Measurements from ENCODE around the gene INF2. TPM values are rescaled to one million over a fixed set of nuclear protein-coding genes. Genes with fewer than 3 reads are reported as not detected.
A peak's percentile ranks its signal among the peaks of the same experiment; 100 is the strongest.

The INF2 gene
- total and polyA plus RNA-seq, 2 experiments from 2014 or later: 36.7 to 75.5 TPM

DNA sequence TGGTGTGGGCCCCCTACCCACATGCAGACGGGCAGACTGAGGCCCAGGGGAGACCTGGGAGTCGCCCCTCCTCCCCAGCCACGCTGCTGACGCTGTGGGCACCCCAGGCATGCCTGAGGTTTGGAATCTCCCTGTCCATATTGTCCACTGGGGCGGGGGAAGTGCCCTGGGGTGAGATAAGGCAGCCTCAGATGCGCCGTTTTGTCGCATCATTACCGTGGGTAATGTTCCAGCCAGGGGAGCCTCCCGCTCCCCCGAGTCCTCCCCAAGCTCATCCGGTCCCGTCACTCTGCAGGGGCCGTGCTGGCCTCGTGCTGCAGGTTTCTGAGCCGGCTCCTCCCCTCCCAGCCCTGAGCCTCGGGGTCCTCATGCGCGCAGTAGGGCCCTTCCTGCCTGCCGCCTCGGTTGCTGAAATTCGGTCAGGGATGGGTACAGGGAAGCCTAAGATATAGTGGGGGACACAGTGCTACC is 11.4 kb downstream of the INF2 start:
- Histone ChIP-seq H3K4me2 (peak overlapping the region; percentile 32), H2AFZ (no peak overlapping the region), H3K27me3 (ENCODE audit: insufficient read depth) (no peaks in the 10 kb centered on the region), H3K4me3 (no peak overlapping the region), H3K9me2 (ENCODE audit: insufficient read depth) (no peaks in the 10 kb centered on the region), H3K79me2 (replicated peaks; ENCODE audit: insufficient read depth) (no peaks in the 10 kb centered on the region), H3F3A (replicated peaks; ENCODE audit: low read depth) (0 out of 2 replicates have a peak, but pooled peaks cover 2% of the 10 kb centered on the region), H3K4me1 (ENCODE audit: insufficient read depth) (peaks cover 8% of the 10 kb centered on the region; the same call in 1 of the 2 replicates), H4K20me1 (replicated peaks; ENCODE audit: insufficient read depth) (peaks cover 1% of the 10 kb centered on the region; the same call in 1 of the 2 replicates), H3K27ac (ENCODE audit: low read depth) (no peak overlapping the region), H3K36me3 (ENCODE audit: insufficient read depth) (peaks cover 12% of the 10 kb centered on the region; the same call in 1 of the 2 replicates)
- H3K4me3 Mint-ChIP-seq: no peak overlapping the region; the same call in 2 of the 3 replicates
- peaks cover 15% of the 10 kb centered on the region for H3K4me1 Mint-ChIP-seq
- H3K27me3 Mint-ChIP-seq (ENCODE audit: insufficient read depth, low read depth, poor library complexity): peaks cover 7% of the 10 kb centered on the region
- DNase-seq (ENCODE audit: low spot score) (peak; percentile 56), ATAC-seq (peak; percentile 30)
- peaks cover 35% of the 10 kb centered on the region for H3K36me3 Mint-ChIP-seq (ENCODE audit: low read depth)
- H3K27ac Mint-ChIP-seq: peak overlapping the region; percentile 78; the same call in 1 of the 2 replicates
- peaks cover 19% of the 10 kb centered on the region for H3K9me3 Mint-ChIP-seq
- TF ChIP-seq EZH2 (IDR thresholded peaks at IDR 0.05; ENCODE audit: low read depth, unreplicated experiment) (no peak), ZNF114 (CRISPR knock-in tag; IDR thresholded peaks at IDR 0.05) (no peak), JUNB (IDR thresholded peaks at IDR 0.05; ENCODE audit: unreplicated experiment) (no peak), STAT1 (IDR thresholded peaks at IDR 0.05; ENCODE audit: unreplicated experiment) (no peak), POLR2AphosphoS5 (IDR thresholded peaks at IDR 0.05; ENCODE audit: low read depth) (no peak), CREB1 (CRISPR knock-in tag; IDR thresholded peaks at IDR 0.05; ENCODE audit: low read depth) (no peak), ZNF331 (CRISPR knock-in tag; IDR thresholded peaks at IDR 0.05; ENCODE audit: low read depth) (no peak)
- TF ChIP-seq, protein P1, sequence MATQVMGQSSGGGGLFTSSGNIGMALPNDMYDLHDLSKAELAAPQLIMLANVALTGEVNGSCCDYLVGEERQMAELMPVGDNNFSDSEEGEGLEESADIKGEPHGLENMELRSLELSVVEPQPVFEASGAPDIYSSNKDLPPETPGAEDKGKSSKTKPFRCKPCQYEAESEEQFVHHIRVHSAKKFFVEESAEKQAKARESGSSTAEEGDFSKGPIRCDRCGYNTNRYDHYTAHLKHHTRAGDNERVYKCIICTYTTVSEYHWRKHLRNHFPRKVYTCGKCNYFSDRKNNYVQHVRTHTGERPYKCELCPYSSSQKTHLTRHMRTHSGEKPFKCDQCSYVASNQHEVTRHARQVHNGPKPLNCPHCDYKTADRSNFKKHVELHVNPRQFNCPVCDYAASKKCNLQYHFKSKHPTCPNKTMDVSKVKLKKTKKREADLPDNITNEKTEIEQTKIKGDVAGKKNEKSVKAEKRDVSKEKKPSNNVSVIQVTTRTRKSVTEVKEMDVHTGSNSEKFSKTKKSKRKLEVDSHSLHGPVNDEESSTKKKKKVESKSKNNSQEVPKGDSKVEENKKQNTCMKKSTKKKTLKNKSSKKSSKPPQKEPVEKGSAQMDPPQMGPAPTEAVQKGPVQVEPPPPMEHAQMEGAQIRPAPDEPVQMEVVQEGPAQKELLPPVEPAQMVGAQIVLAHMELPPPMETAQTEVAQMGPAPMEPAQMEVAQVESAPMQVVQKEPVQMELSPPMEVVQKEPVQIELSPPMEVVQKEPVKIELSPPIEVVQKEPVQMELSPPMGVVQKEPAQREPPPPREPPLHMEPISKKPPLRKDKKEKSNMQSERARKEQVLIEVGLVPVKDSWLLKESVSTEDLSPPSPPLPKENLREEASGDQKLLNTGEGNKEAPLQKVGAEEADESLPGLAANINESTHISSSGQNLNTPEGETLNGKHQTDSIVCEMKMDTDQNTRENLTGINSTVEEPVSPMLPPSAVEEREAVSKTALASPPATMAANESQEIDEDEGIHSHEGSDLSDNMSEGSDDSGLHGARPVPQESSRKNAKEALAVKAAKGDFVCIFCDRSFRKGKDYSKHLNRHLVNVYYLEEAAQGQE (IDR thresholded peaks at IDR 0.05; ENCODE audit: unreplicated experiment): no peak
- TF ChIP-seq, protein P2, sequence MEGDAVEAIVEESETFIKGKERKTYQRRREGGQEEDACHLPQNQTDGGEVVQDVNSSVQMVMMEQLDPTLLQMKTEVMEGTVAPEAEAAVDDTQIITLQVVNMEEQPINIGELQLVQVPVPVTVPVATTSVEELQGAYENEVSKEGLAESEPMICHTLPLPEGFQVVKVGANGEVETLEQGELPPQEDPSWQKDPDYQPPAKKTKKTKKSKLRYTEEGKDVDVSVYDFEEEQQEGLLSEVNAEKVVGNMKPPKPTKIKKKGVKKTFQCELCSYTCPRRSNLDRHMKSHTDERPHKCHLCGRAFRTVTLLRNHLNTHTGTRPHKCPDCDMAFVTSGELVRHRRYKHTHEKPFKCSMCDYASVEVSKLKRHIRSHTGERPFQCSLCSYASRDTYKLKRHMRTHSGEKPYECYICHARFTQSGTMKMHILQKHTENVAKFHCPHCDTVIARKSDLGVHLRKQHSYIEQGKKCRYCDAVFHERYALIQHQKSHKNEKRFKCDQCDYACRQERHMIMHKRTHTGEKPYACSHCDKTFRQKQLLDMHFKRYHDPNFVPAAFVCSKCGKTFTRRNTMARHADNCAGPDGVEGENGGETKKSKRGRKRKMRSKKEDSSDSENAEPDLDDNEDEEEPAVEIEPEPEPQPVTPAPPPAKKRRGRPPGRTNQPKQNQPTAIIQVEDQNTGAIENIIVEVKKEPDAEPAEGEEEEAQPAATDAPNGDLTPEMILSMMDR (conservative IDR thresholded peaks at IDR 0.05; ENCODE audit: low read depth in 2 of 2): no peak
- TF ChIP-seq, protein P3, sequence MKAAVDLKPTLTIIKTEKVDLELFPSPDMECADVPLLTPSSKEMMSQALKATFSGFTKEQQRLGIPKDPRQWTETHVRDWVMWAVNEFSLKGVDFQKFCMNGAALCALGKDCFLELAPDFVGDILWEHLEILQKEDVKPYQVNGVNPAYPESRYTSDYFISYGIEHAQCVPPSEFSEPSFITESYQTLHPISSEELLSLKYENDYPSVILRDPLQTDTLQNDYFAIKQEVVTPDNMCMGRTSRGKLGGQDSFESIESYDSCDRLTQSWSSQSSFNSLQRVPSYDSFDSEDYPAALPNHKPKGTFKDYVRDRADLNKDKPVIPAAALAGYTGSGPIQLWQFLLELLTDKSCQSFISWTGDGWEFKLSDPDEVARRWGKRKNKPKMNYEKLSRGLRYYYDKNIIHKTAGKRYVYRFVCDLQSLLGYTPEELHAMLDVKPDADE (IDR thresholded peaks at IDR 0.05): no peak
- TF ChIP-seq, protein P4, sequence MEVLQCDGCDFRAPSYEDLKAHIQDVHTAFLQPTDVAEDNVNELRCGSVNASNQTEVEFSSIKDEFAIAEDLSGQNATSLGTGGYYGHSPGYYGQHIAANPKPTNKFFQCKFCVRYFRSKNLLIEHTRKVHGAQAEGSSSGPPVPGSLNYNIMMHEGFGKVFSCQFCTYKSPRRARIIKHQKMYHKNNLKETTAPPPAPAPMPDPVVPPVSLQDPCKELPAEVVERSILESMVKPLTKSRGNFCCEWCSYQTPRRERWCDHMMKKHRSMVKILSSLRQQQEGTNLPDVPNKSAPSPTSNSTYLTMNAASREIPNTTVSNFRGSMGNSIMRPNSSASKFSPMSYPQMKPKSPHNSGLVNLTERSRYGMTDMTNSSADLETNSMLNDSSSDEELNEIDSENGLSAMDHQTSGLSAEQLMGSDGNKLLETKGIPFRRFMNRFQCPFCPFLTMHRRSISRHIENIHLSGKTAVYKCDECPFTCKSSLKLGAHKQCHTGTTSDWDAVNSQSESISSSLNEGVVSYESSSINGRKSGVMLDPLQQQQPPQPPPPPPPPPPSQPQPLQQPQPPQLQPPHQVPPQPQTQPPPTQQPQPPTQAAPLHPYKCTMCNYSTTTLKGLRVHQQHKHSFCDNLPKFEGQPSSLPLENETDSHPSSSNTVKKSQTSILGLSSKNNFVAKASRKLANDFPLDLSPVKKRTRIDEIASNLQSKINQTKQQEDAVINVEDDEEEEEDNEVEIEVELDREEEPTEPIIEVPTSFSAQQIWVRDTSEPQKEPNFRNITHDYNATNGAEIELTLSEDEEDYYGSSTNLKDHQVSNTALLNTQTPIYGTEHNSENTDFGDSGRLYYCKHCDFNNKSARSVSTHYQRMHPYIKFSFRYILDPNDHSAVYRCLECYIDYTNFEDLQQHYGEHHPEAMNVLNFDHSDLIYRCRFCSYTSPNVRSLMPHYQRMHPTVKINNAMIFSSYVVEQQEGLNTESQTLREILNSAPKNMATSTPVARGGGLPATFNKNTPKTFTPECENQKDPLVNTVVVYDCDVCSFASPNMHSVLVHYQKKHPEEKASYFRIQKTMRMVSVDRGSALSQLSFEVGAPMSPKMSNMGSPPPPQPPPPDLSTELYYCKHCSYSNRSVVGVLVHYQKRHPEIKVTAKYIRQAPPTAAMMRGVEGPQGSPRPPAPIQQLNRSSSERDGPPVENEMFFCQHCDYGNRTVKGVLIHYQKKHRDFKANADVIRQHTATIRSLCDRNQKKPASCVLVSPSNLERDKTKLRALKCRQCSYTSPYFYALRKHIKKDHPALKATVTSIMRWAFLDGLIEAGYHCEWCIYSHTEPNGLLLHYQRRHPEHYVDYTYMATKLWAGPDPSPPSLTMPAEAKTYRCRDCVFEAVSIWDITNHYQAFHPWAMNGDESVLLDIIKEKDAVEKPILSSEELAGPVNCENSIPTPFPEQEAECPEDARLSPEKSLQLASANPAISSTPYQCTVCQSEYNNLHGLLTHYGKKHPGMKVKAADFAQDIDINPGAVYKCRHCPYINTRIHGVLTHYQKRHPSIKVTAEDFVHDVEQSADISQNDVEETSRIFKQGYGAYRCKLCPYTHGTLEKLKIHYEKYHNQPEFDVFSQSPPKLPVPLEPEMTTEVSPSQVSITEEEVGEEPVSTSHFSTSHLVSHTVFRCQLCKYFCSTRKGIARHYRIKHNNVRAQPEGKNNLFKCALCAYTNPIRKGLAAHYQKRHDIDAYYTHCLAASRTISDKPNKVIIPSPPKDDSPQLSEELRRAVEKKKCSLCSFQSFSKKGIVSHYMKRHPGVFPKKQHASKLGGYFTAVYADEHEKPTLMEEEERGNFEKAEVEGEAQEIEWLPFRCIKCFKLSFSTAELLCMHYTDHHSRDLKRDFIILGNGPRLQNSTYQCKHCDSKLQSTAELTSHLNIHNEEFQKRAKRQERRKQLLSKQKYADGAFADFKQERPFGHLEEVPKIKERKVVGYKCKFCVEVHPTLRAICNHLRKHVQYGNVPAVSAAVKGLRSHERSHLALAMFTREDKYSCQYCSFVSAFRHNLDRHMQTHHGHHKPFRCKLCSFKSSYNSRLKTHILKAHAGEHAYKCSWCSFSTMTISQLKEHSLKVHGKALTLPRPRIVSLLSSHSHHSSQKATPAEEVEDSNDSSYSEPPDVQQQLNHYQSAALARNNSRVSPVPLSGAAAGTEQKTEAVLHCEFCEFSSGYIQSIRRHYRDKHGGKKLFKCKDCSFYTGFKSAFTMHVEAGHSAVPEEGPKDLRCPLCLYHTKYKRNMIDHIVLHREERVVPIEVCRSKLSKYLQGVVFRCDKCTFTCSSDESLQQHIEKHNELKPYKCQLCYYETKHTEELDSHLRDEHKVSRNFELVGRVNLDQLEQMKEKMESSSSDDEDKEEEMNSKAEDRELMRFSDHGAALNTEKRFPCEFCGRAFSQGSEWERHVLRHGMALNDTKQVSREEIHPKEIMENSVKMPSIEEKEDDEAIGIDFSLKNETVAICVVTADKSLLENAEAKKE (CRISPR knock-in tag; IDR thresholded peaks at IDR 0.05): no peak
